HUES48 (cell line): ENCODE data around the gene FBXL16.

ENCODE experiments used
- H3K27ac ChIP-seq: one replicate; pipeline ENCODE4 v1.7.0; 2013; ENCODE audit warnings: low read depth, low read length, inconsistent platforms
- H3K27me3 ChIP-seq: 2 replicates; pipeline ENCODE4 v1.6.1; 2013; ENCODE audit warnings: mild to moderate bottlenecking, low read length; ENCODE audit not compliant: control insufficient read depth, insufficient read depth
- H3K36me3 ChIP-seq: 2 replicates; pipeline ENCODE4 v1.6.1; 2013; ENCODE audit warnings: low read length; ENCODE audit not compliant: control insufficient read depth, insufficient read depth
- H3K4me1 ChIP-seq: 2 replicates; pipeline ENCODE4 v1.6.1; 2013; ENCODE audit warnings: mild to moderate bottlenecking, low read length; ENCODE audit not compliant: control insufficient read depth, insufficient read depth
- H3K4me3 ChIP-seq: 2 replicates; pipeline ENCODE4 v1.5.1; 2013; ENCODE audit warnings: mild to moderate bottlenecking, low read depth, low read length
- H3K9ac ChIP-seq: 2 replicates; pipeline ENCODE4 v1.6.1; 2013; ENCODE audit warnings: mild to moderate bottlenecking, low read depth, low read length, moderate library complexity
- H3K9me3 ChIP-seq: 2 replicates; pipeline ENCODE4 v1.6.1; 2013; ENCODE audit warnings: low read length; ENCODE audit not compliant: control insufficient read depth, insufficient read depth

The FBXL16 gene

GRCh38 chr16:662095-662494 is 43.5 kb downstream of the FBXL16 start:
- no peaks in the 10 kb centered on the region for H3K4me1 ChIP-seq
- H3K9ac ChIP-seq = no peak overlapping the region
- no peak overlapping the region for H3K4me3 ChIP-seq
- H3K27me3 ChIP-seq = no peaks in the 10 kb centered on the region
- no peak overlapping the region for H3K27ac ChIP-seq
- no peaks in the 10 kb centered on the region for H3K9me3 ChIP-seq
- peaks cover 30% of the 10 kb centered on the region for H3K36me3 ChIP-seq

GRCh38 chr16:661184-661821 is 44.3 kb downstream of the FBXL16 start:
- Histone ChIP-seq H3K36me3 (peaks cover 28% of the 10 kb centered on the region), H3K27me3 (no peaks in the 10 kb centered on the region), H3K9me3 (no peaks in the 10 kb centered on the region), H3K4me3 (no peak overlapping the region), H3K27ac (no peak overlapping the region), H3K4me1 (no peaks in the 10 kb centered on the region), H3K9ac (no peak overlapping the region)

GRCh38 chr16:660459-661183 is 45.0 kb downstream of the FBXL16 start:
- Histone ChIP-seq H3K4me3 (no peak overlapping the region), H3K9ac (no peak overlapping the region), H3K36me3 (peaks cover 30% of the 10 kb centered on the region), H3K27me3 (no peaks in the 10 kb centered on the region), H3K4me1 (no peaks in the 10 kb centered on the region), H3K27ac (no peak overlapping the region), H3K9me3 (no peaks in the 10 kb centered on the region)

- Histone ChIP-seq H3K9me3 (no peaks in the 10 kb centered on the region), H3K4me3 (no peak overlapping the region), H3K27ac (no peak overlapping the region), H3K36me3 (peaks cover 35% of the 10 kb centered on the region), H3K9ac (no peak overlapping the region), H3K4me1 (no peaks in the 10 kb centered on the region), H3K27me3 (no peaks in the 10 kb centered on the region)
Measured at GRCh38 chr16:660132-660458, 45.5 kb downstream of the FBXL16 start.

GRCh38 chr16:659618-660017 is 46.0 kb downstream of the FBXL16 start:
- Histone ChIP-seq H3K27me3 (no peaks in the 10 kb centered on the region), H3K9ac (no peak overlapping the region), H3K27ac (no peak overlapping the region), H3K36me3 (peaks cover 35% of the 10 kb centered on the region), H3K9me3 (no peaks in the 10 kb centered on the region), H3K4me1 (no peaks in the 10 kb centered on the region), H3K4me3 (no peak overlapping the region)

- peaks cover 37% of the 10 kb centered on the region for H3K36me3 ChIP-seq
- no peaks in the 10 kb centered on the region for H3K27me3 ChIP-seq
Measured at GRCh38 chr16:658679-659571, 46.7 kb downstream of the FBXL16 start.

GRCh38 chr16:657487-657886 is 48.1 kb downstream of the FBXL16 start:
- no peak overlapping the region for H3K4me3 ChIP-seq
- no peak overlapping the region for H3K9ac ChIP-seq
- H3K9me3 ChIP-seq = no peaks in the 10 kb centered on the region
- no peaks in the 10 kb centered on the region for H3K27me3 ChIP-seq
- H3K27ac ChIP-seq = no peak overlapping the region
- H3K4me1 ChIP-seq = no peaks in the 10 kb centered on the region
- H3K36me3 ChIP-seq = peaks cover 42% of the 10 kb centered on the region

More at GRCh38 chr16:658679-659571, 46.7 kb downstream of the FBXL16 start:
- Histone ChIP-seq H3K4me3 (no peak overlapping the region), H3K4me1 (no peaks in the 10 kb centered on the region), H3K9me3 (no peaks in the 10 kb centered on the region), H3K9ac (no peak overlapping the region), H3K27ac (no peak overlapping the region)

- Histone ChIP-seq H3K9ac (no peak overlapping the region), H3K4me3 (no peak overlapping the region), H3K27me3 (no peaks in the 10 kb centered on the region), H3K27ac (no peak overlapping the region), H3K36me3 (peaks cover 41% of the 10 kb centered on the region), H3K4me1 (no peaks in the 10 kb centered on the region), H3K9me3 (no peaks in the 10 kb centered on the region)
Measured at GRCh38 chr16:654034-654433, 51.6 kb downstream of the FBXL16 start.

- H3K36me3 ChIP-seq = peaks cover 28% of the 10 kb centered on the region
- H3K9me3 ChIP-seq = no peaks in the 10 kb centered on the region
- no peak overlapping the region for H3K9ac ChIP-seq
- peaks cover 4% of the 10 kb centered on the region; the same call in 1 of the 2 replicates for H3K4me1 ChIP-seq
- H3K27me3 ChIP-seq = no peaks in the 10 kb centered on the region
- H3K4me3 ChIP-seq = no peak overlapping the region
- no peak overlapping the region for H3K27ac ChIP-seq
Measured at GRCh38 chr16:652454-653305, 52.9 kb downstream of the FBXL16 start.

GRCh38 chr16:651844-652243 is 53.8 kb downstream of the FBXL16 start:
- no peaks in the 10 kb centered on the region for H3K9me3 ChIP-seq
- no peak overlapping the region for H3K27ac ChIP-seq
- H3K4me3 ChIP-seq = no peak overlapping the region
- peaks cover 4% of the 10 kb centered on the region; the same call in 1 of the 2 replicates for H3K4me1 ChIP-seq
- peaks cover 22% of the 10 kb centered on the region for H3K36me3 ChIP-seq
- no peak overlapping the region for H3K9ac ChIP-seq
- H3K27me3 ChIP-seq = no peaks in the 10 kb centered on the region
